GM19239 (cell line): ENCODE data around the gene ANTXR2.

Experiments
- DNase-seq: peaks from one replicate; pipeline ENCODE4 v3.0.0; 2011; ENCODE audit warnings: low spot score; ENCODE audit not compliant: insufficient read length
- FAIRE-seq: peaks from 2 replicates; lab custom pipeline; 2011; peaks lifted over from hg19 to GRCh38; lab: Jason Lieb, UNC

The ANTXR2 gene

DNA sequence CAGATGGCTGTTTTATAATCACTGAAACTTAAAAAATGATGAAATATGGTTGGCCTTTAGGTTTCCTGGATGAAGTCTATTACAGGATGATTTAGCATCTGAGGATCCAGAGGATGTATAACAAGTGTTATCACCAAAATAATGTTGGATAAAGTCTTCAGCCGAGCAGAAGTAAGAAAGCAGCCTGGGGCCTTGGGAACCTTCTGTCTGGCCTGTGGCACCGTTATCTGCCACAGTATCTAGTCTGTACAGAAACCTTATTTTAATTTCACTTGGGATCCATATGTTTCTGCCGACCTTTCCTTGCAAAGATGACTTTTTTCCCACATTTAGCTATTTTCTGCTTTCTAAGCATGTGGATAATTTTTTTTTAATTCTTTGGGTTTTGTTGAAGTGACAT, 20.5 kb upstream of the ANTXR2 start:
- FAIRE-seq = no peak
- DNase-seq = no peak

DNA sequence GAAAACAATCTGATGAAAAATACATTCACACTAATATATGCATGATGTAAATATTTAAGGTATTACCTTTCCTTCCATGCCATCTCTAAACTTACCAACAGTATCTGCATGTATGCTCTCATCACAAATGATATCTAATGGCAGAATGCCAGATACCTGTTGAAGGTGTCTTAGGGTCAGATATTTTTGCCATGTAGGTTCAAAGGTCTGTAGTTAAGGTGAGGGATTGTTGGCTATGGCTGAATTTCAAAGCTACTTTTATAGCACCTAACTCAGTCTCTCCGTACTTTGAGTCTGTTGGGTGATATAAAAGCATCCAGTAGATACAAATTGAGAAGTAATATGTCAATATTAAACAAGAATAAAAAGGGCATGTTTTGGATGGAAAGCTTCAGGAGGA, 19.8 kb upstream of the ANTXR2 start:
- FAIRE-seq = peak; percentile 53
- no peak for DNase-seq

DNA sequence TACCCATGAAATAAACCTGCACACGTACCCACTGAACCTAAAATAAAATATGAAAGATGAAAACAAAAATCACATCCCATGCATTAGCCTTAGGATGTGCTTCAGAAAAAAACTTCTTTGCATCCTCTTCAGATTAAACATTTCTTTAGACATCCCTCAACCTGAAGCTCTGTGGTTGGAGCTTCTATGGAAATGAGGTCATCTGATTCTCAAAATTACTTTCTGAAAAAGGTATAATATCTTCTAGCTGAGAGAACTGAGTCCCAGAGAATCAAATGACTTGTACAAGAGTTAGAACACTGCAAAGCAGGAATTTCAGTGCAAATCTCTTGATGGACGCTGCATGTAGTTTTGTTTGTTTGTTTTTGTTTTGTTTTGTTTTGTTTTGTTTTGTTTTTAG, 19.1 kb upstream of the ANTXR2 start:
- DNase-seq (no peak), FAIRE-seq (no peak)

DNA sequence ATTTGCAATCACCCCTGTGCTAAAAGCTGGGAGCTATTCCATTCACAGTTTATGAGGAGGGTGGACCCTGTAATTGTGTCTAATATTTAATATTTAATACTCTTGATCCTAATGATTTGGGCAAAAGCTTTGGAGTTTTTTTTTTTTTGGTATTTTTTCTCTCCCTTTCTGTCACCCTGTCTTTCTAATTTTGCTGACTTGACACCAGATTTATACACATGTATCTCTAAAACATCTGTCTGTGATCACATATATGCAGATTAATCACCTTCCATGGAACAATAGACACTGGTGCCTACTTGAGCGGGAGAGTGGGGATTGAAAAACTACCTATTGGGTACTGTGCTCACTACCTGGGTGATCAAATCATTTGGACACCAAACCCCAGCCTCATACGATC, 18.7 kb upstream of the ANTXR2 start:
- DNase-seq (no peak), FAIRE-seq (no peak)

DNA sequence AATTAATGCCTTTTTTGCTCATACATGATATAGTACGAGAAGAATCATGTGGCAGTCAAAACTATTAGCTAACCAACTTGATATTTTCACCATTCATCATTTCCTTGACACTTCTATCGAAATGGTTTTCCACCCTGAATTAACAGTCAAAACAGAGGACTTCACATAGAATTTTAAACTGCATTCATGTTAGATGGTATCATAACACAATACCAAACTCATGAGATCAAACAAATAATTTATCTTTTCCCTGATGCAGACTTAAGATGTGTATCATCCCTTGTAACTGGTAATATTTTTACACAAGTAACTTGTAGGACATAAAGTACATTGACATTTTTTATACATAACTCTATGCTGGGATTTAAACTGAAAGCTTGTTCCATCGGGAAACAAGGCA, 18.2 kb upstream of the ANTXR2 start:
- no peak for DNase-seq

DNA sequence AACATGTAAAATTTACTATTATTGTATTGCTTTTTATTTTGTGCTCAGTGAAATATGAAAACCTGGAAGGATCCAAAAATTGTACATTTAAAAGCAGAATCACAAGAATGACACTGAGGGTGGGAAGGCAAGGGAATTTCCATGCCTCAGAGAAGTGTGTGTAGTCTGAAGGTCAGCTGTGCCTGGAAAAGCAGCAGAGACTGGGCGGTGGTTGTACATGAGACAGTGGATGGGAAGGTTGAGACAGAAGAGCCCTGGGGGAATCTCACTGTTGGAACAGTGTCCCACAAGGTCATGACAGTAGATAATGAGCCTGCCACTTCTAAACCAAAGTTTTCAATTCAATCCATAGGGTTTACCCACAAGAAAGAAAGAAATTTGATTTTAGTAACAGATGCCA, 17.1 kb upstream of the ANTXR2 start:
- FAIRE-seq (no peak), DNase-seq (no peak)

More for the DNA sequence above, 18.2 kb upstream of the ANTXR2 start:
- FAIRE-seq = no peak

DNA sequence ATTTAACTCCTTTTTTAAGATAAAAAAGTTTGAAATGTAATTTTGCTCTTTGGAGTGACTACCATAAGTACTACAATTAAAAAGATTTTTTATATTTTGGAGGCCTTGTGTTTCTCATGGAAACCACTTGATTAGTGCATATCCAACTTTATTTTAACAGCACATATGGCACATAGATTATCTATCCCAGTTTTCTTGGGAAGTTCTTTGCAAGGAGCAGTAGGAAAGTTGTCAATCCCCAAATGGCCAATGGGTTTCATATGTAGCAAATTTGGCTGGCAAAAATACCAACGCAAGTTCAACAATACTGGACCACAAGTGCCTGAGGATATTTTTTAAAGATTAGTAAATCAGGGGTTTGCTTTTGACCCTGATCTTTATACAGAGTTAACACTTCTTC, 15.4 kb upstream of the ANTXR2 start:
- no peak for FAIRE-seq

DNA sequence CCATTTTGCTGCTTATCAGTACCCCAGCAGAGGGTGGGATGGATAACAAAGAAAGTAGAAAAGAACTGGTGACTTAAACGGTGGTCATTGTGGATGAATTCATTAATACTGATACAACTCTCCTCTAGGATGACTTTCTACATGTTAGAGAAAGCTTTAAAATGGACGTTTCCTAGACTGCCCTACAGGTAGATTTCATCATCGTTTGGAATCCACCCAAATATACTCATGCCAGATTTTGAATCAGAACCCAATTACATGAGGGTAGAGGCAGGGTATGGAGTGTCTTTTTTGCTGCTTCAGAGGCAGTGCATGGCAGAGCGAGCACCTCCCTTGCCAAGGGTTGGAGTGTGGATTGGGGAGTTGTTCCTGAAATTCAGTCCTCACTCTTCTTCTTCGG, 13.3 kb upstream of the ANTXR2 start:
- no peak for FAIRE-seq
- DNase-seq = no peak

More for the DNA sequence above, 15.4 kb upstream of the ANTXR2 start:
- DNase-seq = no peak

DNA sequence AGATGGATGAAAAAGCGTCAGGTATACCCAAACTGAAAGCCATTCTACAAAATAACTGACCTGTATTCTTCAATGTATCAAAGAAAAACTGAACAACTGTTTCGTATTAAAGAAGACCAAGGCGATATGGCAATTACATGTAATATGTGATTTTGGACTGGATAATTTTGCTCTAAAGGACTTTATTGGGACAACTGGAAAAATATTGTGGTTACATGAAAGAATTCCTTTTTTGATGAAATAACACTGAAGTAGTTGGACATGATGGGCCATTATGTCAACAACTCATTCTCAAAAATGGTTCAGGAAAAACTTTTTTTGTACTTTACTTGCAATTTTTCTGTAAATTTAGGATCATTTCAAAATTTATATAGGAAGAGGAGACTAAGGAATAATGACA, 12.1 kb upstream of the ANTXR2 start:
- DNase-seq (no peak), FAIRE-seq (peak; percentile 54)

DNA sequence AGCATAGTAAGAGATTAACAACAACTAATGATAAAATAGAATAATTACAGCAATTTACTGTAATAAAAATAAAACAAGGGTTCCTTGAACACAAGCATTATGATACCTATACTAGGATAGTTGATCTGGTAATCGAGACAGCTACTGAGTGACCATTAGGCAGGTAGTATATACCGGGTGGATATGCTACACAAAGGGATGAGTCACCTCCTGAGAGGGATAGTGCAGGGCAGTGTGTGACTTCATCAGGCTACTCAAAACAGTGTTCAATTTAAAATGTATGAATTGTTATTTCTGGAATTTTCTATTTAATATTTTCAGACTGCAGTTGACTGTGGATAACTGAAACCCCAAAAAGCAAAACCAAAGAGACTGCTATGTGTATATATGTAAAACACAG, 9.7 kb upstream of the ANTXR2 start:
- DNase-seq (no peak), FAIRE-seq (no peak)

DNA sequence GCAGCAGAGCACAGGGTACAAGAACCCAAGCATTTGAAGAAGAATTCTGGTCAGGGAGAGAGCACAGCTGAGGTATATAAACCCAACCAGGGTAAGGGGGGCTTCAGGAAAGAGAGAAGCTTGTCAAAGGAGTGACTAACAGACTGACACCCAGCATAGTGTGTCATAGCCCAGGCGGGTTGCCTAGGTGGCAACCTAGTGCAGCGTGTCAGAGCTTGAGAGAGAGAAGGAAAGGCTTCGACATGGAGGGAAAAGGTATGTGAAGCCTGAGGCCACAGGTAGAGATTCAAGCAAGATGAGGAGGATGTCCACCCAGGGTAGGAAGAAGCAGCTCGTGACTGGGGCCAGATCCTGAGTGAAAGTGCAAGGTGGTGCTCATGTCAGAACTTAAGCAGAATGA, 8.5 kb upstream of the ANTXR2 start:
- DNase-seq = no peak
- FAIRE-seq = no peak

DNA sequence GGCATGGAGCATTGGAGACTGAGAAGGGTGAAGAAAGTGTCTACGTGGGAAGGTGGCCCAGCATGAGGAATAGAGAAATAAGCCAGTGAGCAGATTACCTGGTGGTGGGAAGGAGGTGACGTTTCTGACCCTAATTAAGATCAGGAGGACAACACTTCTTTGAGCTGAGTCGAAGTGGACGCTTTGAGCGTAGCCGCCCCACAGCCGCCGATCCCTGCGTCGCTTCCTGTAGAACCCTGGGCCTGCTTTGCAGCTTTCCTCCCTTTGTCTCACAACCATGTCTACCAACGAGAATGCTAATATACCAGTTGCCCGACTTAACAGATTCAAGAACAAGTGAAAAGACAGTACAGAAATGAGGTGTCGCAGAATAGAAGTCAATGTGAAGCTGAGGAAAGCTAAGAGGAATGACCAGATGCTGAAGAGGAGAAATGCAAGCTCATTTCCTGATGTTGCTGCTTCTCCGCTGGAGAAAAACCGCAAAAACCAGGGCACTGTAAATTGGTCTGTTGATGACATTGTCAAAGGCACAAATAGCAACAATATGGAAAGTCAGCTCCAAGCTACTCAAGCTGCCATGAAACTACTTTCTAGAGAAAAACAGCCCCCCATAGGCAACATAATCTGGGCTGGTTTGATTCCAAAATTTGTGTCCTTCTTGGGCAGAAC, 6.4 kb upstream of the ANTXR2 start:
- DNase-seq (no peak), FAIRE-seq (no peak)

DNA sequence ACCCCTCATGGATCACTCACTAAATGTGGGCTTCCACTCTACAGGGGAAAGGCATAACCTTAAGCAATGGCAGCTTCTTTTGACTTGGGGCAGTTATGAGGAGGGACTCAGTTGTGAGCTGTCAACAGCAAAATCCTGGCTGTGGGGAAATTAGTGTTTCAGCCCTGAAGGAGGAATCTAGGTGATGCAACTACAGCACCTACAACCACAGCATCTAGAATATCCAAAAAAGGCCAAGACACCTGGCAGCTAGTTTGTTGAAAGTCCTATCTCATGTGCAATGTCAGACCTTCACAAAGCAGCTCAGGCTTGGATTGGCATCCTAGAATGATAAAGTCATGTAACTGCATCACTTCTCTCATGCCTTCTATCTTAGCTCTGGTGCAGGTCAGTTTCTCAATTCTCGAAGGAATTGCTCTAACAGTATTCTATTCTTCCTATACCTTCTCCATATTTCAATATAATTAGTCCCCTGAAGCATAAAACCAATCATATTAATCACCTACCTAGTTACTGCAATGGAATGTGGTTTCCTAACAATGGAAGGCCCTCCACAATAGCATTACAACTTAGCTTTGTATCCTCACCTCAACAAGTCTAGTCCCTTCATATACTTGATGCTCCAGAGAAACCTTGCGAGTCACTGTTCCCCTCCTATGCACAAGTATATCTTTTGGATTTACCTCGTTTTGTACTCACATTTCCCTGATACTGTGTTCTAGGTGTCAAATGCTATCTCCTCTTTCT, 5.5 kb upstream of the ANTXR2 start:
- FAIRE-seq (peak; percentile 44), DNase-seq (no peak)

DNA sequence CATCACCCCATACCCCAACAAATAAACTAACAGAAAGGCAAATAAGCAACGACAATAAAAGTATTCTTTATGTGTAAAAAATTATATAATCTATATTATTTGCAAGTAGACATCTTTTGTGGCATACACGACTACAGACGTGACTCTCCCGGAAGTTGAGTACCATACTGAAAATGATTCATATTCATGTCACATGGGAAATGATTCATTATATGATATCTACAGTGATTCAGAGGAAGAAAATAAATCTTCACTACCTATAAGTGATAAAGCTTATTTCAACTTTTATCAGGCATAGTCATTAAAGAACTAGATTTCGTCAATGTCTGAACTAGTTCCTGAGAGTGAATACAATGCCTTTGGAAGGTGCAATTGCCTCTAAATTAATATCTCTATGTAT, 4.6 kb upstream of the ANTXR2 start:
- DNase-seq = no peak
- FAIRE-seq = no peak

DNA sequence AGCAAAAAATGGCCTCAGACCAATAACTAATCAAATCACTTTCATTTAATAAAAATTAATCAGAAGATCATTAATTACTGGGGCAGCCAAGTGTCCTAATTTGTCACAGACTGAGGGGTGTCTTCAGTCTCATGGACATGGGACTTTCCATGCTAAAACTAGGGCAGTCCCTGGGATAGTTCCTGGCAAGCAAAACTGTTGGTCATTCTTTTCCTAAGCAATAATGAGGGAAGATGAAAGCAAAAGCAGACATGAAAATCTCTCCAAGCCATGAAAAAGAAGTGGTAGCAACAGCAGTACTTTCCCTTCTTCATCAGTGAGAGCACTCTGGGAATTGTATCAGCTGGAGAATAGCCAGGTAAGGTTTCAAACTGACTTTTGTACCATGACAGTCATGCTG, 3.7 kb upstream of the ANTXR2 start:
- no peak for FAIRE-seq

DNA sequence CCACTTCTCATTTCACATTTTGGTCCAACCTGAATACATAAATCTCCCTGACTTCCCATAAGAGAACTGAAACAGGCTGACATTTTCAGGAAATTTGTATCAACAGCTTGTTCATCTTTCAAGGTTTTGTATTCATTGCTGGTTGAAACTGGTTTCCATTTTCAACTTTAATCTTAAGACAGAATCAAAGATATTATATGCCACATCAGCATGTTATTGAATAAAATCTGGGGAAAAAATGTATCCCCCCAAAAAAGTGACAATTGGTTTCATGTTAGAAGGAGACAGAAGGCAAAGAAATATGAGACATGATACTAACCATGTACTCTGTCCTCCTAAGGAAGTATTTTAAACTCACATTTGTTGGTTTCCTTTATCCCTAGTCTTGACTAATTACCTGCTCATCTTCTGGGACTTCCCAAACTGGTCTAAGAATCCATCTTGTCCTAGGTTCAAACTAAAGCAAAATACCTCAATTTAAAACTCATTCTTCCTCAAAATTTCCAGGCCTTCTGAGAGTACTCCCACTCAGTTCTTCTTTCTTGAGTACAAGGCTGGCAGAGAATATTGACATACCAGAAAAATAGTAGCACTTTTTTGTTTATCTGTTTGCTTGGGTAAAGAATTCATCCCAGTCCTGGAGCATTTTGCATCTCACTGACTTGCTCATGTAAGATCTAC, 3.1 kb upstream of the ANTXR2 start:
- DNase-seq = no peak
- no peak for FAIRE-seq

More for the DNA sequence above, 3.7 kb upstream of the ANTXR2 start:
- DNase-seq = no peak

DNA sequence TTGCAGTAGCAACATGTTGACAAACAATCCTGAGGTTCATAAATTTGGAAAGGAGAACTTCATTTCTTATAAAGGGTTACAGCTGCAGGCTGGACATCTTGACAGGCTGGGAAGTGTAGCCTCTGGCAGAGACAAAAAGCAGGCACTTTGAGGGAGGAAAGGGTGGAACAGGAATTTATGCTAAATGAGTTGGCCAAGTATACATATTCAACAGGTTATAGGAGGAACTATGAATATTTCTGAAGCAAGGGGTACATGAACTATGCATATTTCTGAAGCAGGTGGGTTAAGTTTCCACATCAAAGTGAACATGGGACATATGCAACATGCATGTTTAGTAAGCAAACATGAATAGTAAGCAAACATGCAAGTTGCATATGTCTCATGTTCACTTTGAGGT, 1.6 kb upstream of the ANTXR2 start:
- DNase-seq (no peak), FAIRE-seq (no peak)

DNA sequence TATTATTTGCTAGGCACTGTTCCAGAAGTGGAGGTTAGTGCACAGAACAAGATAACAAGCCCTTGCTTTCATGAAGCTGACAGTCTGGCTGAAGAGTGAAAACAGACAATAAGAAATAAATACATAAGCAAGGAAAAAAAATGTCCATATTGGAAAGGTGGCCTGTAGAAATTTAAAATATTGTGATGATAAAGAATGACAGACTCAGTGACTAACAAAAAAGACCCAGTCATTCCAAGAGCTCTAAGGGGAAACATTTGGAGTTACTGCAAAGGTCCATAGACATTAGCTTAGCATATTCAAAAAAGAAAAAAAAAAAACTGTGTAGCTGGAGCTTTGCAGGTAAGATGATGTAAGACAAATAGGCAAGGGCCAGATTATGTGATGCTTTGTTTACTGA, 1.0 kb upstream of the ANTXR2 start:
- peak; percentile 88 for FAIRE-seq
- DNase-seq = no peak

DNA sequence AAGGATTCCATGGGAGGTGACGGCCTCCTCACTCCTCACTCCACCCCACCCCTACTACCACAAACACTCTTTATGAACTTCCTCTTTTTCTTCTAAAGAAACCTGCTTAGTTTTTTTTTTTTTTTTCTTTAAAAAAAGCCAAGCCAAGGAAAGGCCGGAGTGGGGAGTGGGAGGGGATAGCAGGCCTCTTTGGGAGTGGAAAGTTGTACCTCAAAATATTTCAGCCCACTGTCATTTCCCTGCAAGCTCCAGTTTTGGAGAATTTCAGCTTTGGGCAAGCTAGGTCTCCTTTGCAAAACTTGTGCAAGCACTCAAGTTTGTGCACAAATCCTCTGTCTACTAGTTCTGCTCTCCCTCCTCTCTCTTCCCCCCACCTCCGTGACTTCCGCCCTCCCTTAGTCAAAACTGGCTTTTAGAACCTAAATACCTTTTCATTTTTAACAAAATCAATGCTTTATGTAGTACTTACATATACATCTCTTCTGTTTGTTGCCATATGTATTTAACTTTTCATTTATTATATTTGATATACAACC, 512 bp upstream of the ANTXR2 start:
- DNase-seq (no peak), FAIRE-seq (no peak)

DNA sequence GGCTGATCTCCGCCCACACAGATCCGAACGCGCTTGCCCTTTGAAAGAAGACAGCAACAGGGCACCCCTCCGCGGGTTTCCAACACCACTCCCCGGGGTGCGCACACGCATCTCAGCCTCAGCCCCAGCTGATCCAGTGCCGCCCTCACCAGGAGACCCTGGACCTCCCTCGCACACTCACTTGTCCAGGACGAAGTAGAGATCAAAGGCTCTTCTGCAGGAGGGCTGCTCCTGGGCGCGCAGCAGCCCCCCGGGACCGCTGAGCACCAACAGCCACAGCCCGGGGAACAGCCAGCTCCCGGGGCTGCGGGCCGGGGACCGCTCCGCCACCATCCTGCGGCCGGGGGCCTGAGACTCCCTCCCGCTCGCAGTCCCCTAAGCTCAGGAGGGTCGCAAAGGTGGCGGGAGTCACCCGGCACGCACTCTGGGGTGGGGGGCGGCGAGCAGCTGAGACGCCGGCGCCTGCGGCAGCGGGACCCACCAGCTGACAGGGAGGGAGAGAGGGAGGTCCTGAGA, 743 bp downstream of the ANTXR2 start:
- FAIRE-seq (no peak), DNase-seq (no peak)
